GM21723 (cell line): ENCODE measurements around the gene HLA-DMA.

Experiments used
- ATAC-seq: cut with Tn5 transposase; IDR thresholded peaks from one replicate; pipeline ENCODE4 v1.9.1; 2021; ENCODE audit warnings: mild to moderate bottlenecking, moderate library complexity; ENCODE audit not compliant: unreplicated experiment

The HLA-DMA gene

GRCh38 chr6:32952817-32953739 is at the start of gene HLA-DMA:
Gene HLA-DMA, minus strand, starts transcription at chr6:32953097. Its CDS starts 61 bp downstream, at chr6:32953036.
- ATAC-seq = peak; percentile 85

GRCh38 chr6:33001685-33002084 is 48.8 kb upstream of the HLA-DMA start:
- ATAC-seq = no peak

- ATAC-seq = no peak
Observed at GRCh38 chr6:33000055-33000454, 47.2 kb upstream of the HLA-DMA start.

- no peak for ATAC-seq
Observed at GRCh38 chr6:32995448-32995847, 42.6 kb upstream of the HLA-DMA start.

GRCh38 chr6:32993363-32993973 is 40.6 kb upstream of the HLA-DMA start:
- no peak for ATAC-seq

- ATAC-seq = no peak
Observed at GRCh38 chr6:32991972-32992371, 39.1 kb upstream of the HLA-DMA start.

GRCh38 chr6:32989368-32989767 is 36.5 kb upstream of the HLA-DMA start:
- ATAC-seq = no peak

GRCh38 chr6:32984622-32985389 is 31.9 kb upstream of the HLA-DMA start:
- ATAC-seq = peak; percentile 50

- ATAC-seq = peak; percentile 21
Observed at GRCh38 chr6:32983964-32984621, 31.2 kb upstream of the HLA-DMA start.

- no peak for ATAC-seq
Observed at GRCh38 chr6:32983493-32983848, 30.6 kb upstream of the HLA-DMA start.

- no peak for ATAC-seq
Observed at GRCh38 chr6:32982702-32983492, 30.0 kb upstream of the HLA-DMA start.

GRCh38 chr6:32982084-32982701 is 29.3 kb upstream of the HLA-DMA start:
- no peak for ATAC-seq

GRCh38 chr6:32980488-32981038 is 27.7 kb upstream of the HLA-DMA start:
- ATAC-seq = no peak

- no peak for ATAC-seq
Observed at GRCh38 chr6:32979720-32980487, 27.0 kb upstream of the HLA-DMA start.

GRCh38 chr6:32977953-32978324 is 25.0 kb upstream of the HLA-DMA start:
- no peak for ATAC-seq

GRCh38 chr6:32977272-32977952 is 24.5 kb upstream of the HLA-DMA start:
- ATAC-seq = no peak

- no peak for ATAC-seq
Observed at GRCh38 chr6:32976334-32977069, 23.6 kb upstream of the HLA-DMA start.
